ENCODE results near the gene ADAMTSL3. TPM values are rescaled to one million over a fixed set of nuclear protein-coding genes. Genes with fewer than 3 reads are reported as not detected.
"Not testable (repeated sequence)": the region's sequence is repeated elsewhere in the genome, so short reads cannot be mapped to it uniquely, and the experiment has no call there.

ADAMTSL3 gene
- total and polyA plus RNA-seq, 8 donors: 10.5 to 27.6 (median 17.4) TPM

GRCh38 chr15:84057714-84058331 is 403.9 kb downstream of the ADAMTSL3 start:
- TF ChIP-seq CTCF (IDR thresholded peaks at IDR 0.05): no peak
- no peaks in the 10 kb centered on the region for H3K4me1 ChIP-seq
- H3K27me3 ChIP-seq: no peaks in the 10 kb centered on the region
- H3K36me3 ChIP-seq: no peaks in the 10 kb centered on the region
- intact Hi-C loops (cut with DNase I): no loop called here
- no peak overlapping the region for H3K4me3 ChIP-seq
- DNase-seq: no peak
- H3K9me3 ChIP-seq: peaks cover 0 to 26% of the 10 kb centered on the region in 2 donors
- ATAC-seq: no peak
- no peak overlapping the region for H3K27ac ChIP-seq

GRCh38 chr15:84063674-84064073 is 409.8 kb downstream of the ADAMTSL3 start:
- ATAC-seq; H3K27me3 ChIP-seq; H3K4me3 ChIP-seq; H3K27ac ChIP-seq; intact Hi-C loops (cut with DNase I); DNase-seq; H3K36me3 ChIP-seq; H3K4me1 ChIP-seq: not testable (repeated sequence)
- H3K9me3 ChIP-seq: peaks cover 0 to 37% of the 10 kb centered on the region in 2 donors

GRCh38 chr15:84068674-84069073 is 414.8 kb downstream of the ADAMTSL3 start:
- H3K27me3 ChIP-seq; H3K27ac ChIP-seq; ATAC-seq; H3K4me3 ChIP-seq; H3K4me1 ChIP-seq; DNase-seq; H3K36me3 ChIP-seq; intact Hi-C loops (cut with DNase I): not testable (repeated sequence)
- peaks cover 0 to 18% of the 10 kb centered on the region in 2 donors for H3K9me3 ChIP-seq

GRCh38 chr15:84078038-84078437 is 424.1 kb downstream of the ADAMTSL3 start:
- intact Hi-C loops (cut with DNase I); DNase-seq; H3K36me3 ChIP-seq; ATAC-seq; H3K4me3 ChIP-seq; H3K4me1 ChIP-seq; H3K27ac ChIP-seq; H3K9me3 ChIP-seq: not testable (repeated sequence)
- peaks cover 14 to 60% of the 10 kb centered on the region in 2 donors for H3K27me3 ChIP-seq

- H3K27ac ChIP-seq; DNase-seq; intact Hi-C loops (cut with DNase I); H3K9me3 ChIP-seq; H3K36me3 ChIP-seq; ATAC-seq; H3K4me1 ChIP-seq; H3K4me3 ChIP-seq: not testable (repeated sequence)
- H3K27me3 ChIP-seq: peaks cover 14 to 65% of the 10 kb centered on the region in 2 donors
These were observed 425.5 kb downstream of the ADAMTSL3 start for GRCh38 chr15:84079325-84079884.

- no peak for TF ChIP-seq CTCF (IDR thresholded peaks at IDR 0.05)
- Histone ChIP-seq H3K27ac (no peak overlapping the region), H3K4me1 (peaks cover 0 to 8% of the 10 kb centered on the region in 2 donors), H3K9me3 (peaks cover 0 to 2% of the 10 kb centered on the region in 2 donors), H3K36me3 (no peaks in the 10 kb centered on the region), H3K27me3 (peaks cover 14 to 72% of the 10 kb centered on the region in 2 donors), H3K4me3 (peak overlapping the region; percentile 5 to 20)
- DNase-seq (peak in 3 of 4 donors; percentile 15 to 76 (median 16)), ATAC-seq (peak; percentile 69)
- intact Hi-C loops (cut with DNase I): no loop called here
These were observed 426.2 kb downstream of the ADAMTSL3 start for GRCh38 chr15:84079885-84080777.

- H3K36me3 ChIP-seq; H3K4me3 ChIP-seq; H3K4me1 ChIP-seq; intact Hi-C loops (cut with DNase I); DNase-seq; H3K27ac ChIP-seq; H3K9me3 ChIP-seq: not testable (repeated sequence)
- peak; percentile 50 for ATAC-seq
- peaks cover 14 to 73% of the 10 kb centered on the region in 2 donors for H3K27me3 ChIP-seq
These were observed 426.8 kb downstream of the ADAMTSL3 start for GRCh38 chr15:84080778-84081084.
